ENCODE results near the gene EME1. TPM values are rescaled to one million over a fixed set of nuclear protein-coding genes. Genes with fewer than 3 reads are reported as not detected.

Gene EME1
- total and polyA plus RNA-seq, 2 of the 8 experiments (the other 6 are each of a cell fraction or from before 2014, with no cell fraction given): 13.9 to 16.3 TPM

- H2BK120ac ChIP-seq (replicated peaks; ENCODE audit: low read depth, low read length): no peak overlapping the region
- H3K23me2 ChIP-seq (ENCODE audit: low read depth, low read length): peaks cover 2% of the 10 kb centered on the region; the same call in 1 of the 2 replicates
- no peak overlapping the region for H3K4me2 ChIP-seq (ENCODE audit: insufficient read depth in 1 of 2, low read depth in 2 of 2, low read length in 2 of 2)
- H3K9me3 ChIP-seq (ENCODE audit: insufficient read depth in 2 of 2, low read depth in 1 of 2, low read length in 1 of 2): peaks cover 3% of the 10 kb centered on the region in 2 experiments; a peak in 1 of 4 replicates
- no peak overlapping the region for H2BK5ac ChIP-seq (ENCODE audit: low read depth, low read length)
- FAIRE-seq (no peak), DNase-seq (ENCODE audit: low read depth in 1 of 2, low spot score in 2 of 2) (no peak)
- H4K8ac ChIP-seq (ENCODE audit: extremely low read depth, insufficient read depth, low read length): no peak overlapping the region
- H3K4me1 ChIP-seq (replicated peaks in 1 of 4; ENCODE audit: control insufficient read depth in 3 of 4, insufficient read depth in 4 of 4, low read length in 3 of 4): peaks cover 0 to 5% (median 3%) of the 10 kb centered on the region in 4 experiments; a peak in 4 of 7 replicates
- no peak overlapping the region for H2BK15ac ChIP-seq (ENCODE audit: low read length)
- POLR2A ChIA-PET (ENCODE audit: partially characterized antibody): no interaction called here
- no peaks in the 10 kb centered on the region for H4K20me1 ChIP-seq (replicated peaks in 1 of 2; ENCODE audit: control insufficient read depth in 1 of 2, insufficient read depth in 2 of 2, low read length in 2 of 2)
- no peaks in the 10 kb centered on the region for H3K79me1 ChIP-seq (ENCODE audit: low read depth, low read length)
- no peak overlapping the region for H3K27ac ChIP-seq (ENCODE audit: low read depth, low read length)
- no peak overlapping the region for H2AK5ac ChIP-seq (ENCODE audit: low read depth, low read length)
- WGBS, 2 experiments (ENCODE audit: extremely low coverage in 1 of 2, insufficient coverage in 1 of 2, insufficient read length in 1 of 2, insufficient replicate concordance in 2 of 2, low coverage in 1 of 2, low lambda C conversion rate in 2 of 2, missing lambda C conversion rate in 1 of 2): 98% methylated on average over 6 of the region's 6 CpGs; no CpG with 5 or more reads in 1 of the 2 experiments
- H3K4me3 ChIP-seq (ENCODE audit: extremely low read depth in 1 of 4, insufficient read depth in 2 of 4, low read depth in 3 of 4, low read length in 4 of 4): no peak overlapping the region
- no peak overlapping the region for H3K14ac ChIP-seq (ENCODE audit: insufficient read length)
- H3K27me3 ChIP-seq (replicated peaks in 1 of 4; ENCODE audit: control insufficient read depth in 3 of 4, extremely low read depth in 1 of 4, insufficient read depth in 3 of 4, low read length in 3 of 4): peaks cover 0 to 2% (median 0%) of the 10 kb centered on the region in 4 experiments; a peak in 3 of 7 replicates
- no peak overlapping the region for H3K23ac ChIP-seq (ENCODE audit: insufficient read length)
- H3K9ac ChIP-seq (replicated peaks in 1 of 4; ENCODE audit: extremely low read depth in 1 of 4, low read depth in 3 of 4, low read length in 3 of 4): no peak overlapping the region
- no peak overlapping the region for H3K56ac ChIP-seq (replicated peaks; ENCODE audit: insufficient read length, low read depth, low read length)
- H4K5ac ChIP-seq (ENCODE audit: insufficient read length, low read depth, low read length): no peak overlapping the region
- no peak overlapping the region for H2BK20ac ChIP-seq (ENCODE audit: low read length)
- H2BK12ac ChIP-seq (ENCODE audit: low read depth, low read length): no peak overlapping the region
- H3K79me2 ChIP-seq (ENCODE audit: control insufficient read depth in 1 of 2, insufficient read depth in 2 of 2, low read length in 2 of 2): no peaks in the 10 kb centered on the region
- H3K18ac ChIP-seq (ENCODE audit: extremely low read depth, low read length): no peak overlapping the region
- no peak overlapping the region for H2AFZ ChIP-seq (ENCODE audit: low read length)
- no peak overlapping the region for H4K91ac ChIP-seq (replicated peaks; ENCODE audit: insufficient read length, low read length)
- no peaks in the 10 kb centered on the region for H3K36me3 ChIP-seq (ENCODE audit: control insufficient read depth in 2 of 4, insufficient read depth in 4 of 4, low read length in 3 of 4)
- CTCF ChIA-PET (ENCODE audit: partially characterized antibody): interaction anchor here (0.6 to 1.1 kb wide), 2 partner anchors 23 to 95 kb away, joined by 3 to 4 read pairs; no protein-coding TSS in a partner anchor
- no peak overlapping the region for H3K4ac ChIP-seq (replicated peaks; ENCODE audit: insufficient read length, low read depth, low read length)
- no peak for TF ChIP-seq KDM1A (IDR thresholded peaks at IDR 0.05; ENCODE audit: borderline replicate concordance, low read length)
- TF ChIP-seq GABPA (IDR thresholded peaks at IDR 0.05; ENCODE audit: borderline replicate concordance, insufficient read depth, low read length): no peak
- no peak for TF ChIP-seq CBX8 (IDR thresholded peaks at IDR 0.05; ENCODE audit: borderline replicate concordance, low read depth, low read length)
- no peak for TF ChIP-seq NRF1 (IDR thresholded peaks at IDR 0.05; ENCODE audit: low read depth, low read length)
- TF ChIP-seq TEAD4 (IDR thresholded peaks at IDR 0.05; ENCODE audit: low read depth, low read length): no peak
- no peak for TF ChIP-seq EGR1 (IDR thresholded peaks at IDR 0.05; ENCODE audit: borderline replicate concordance, low read depth, low read length)
Observed at GRCh38 chr17:50420419-50421112, 47.5 kb downstream of the EME1 start.

Data from H1 (cell line).